Epithelial cell of proximal tubule (primary cell): Measurements from ENCODE around the gene DOCK1. TPM values are rescaled to one million over a fixed set of nuclear protein-coding genes. Genes with fewer than 3 reads are reported as not detected.

Experiments used
- DNase-seq: peaks from one replicate; pipeline ENCODE4 v3.0.0-alpha.2; 2011; ENCODE audit warnings: low read depth
- H3K4me3 ChIP-seq: 2 replicates; pipeline ENCODE4 v1.5.1; 2011; ENCODE audit warnings: low read depth, mild to moderate bottlenecking, low read length
- total RNA-seq: library from RNA; depleted of rRNA; stranded (reverse); fragments of >200 nt; gene quantifications from 2 replicates; pipeline ENCODE4 v1.2.3, GENCODE V29; 2015
- TF ChIP-seq, protein P1 (sequence below): conservative IDR thresholded peaks from 2 replicates; pipeline ENCODE4 v1.5.1; 2012; ENCODE audit warnings: low read depth, mild to moderate bottlenecking, low read length

Gene DOCK1
- total RNA-seq, 1 donor from 2014 or later, result 31.9 TPM

DNA sequence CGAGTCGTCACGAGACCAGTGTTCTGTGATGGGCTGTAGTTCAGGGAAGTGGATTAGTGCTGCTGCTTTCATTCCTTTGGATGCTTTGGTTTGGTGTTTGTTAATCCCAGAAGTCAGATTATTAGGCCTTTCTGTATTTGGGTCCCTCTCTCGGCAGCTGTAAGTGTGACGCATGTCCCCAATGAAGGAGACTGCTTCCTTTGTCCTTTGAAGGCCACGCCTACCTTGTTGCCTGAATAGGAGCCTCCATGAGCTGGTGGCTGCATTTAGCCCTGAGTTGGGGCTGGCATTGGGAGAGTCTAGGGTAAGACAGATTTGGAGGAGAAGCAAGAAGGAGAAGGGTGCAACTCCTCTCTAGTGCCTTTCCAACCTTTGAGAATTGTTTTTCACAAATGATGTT lies 34.5 kb downstream of the DOCK1 start:
- TF ChIP-seq, protein P1, sequence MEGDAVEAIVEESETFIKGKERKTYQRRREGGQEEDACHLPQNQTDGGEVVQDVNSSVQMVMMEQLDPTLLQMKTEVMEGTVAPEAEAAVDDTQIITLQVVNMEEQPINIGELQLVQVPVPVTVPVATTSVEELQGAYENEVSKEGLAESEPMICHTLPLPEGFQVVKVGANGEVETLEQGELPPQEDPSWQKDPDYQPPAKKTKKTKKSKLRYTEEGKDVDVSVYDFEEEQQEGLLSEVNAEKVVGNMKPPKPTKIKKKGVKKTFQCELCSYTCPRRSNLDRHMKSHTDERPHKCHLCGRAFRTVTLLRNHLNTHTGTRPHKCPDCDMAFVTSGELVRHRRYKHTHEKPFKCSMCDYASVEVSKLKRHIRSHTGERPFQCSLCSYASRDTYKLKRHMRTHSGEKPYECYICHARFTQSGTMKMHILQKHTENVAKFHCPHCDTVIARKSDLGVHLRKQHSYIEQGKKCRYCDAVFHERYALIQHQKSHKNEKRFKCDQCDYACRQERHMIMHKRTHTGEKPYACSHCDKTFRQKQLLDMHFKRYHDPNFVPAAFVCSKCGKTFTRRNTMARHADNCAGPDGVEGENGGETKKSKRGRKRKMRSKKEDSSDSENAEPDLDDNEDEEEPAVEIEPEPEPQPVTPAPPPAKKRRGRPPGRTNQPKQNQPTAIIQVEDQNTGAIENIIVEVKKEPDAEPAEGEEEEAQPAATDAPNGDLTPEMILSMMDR, result no peak
- DNase-seq, result no peak
- no peak overlapping the region for H3K4me3 ChIP-seq

DNA sequence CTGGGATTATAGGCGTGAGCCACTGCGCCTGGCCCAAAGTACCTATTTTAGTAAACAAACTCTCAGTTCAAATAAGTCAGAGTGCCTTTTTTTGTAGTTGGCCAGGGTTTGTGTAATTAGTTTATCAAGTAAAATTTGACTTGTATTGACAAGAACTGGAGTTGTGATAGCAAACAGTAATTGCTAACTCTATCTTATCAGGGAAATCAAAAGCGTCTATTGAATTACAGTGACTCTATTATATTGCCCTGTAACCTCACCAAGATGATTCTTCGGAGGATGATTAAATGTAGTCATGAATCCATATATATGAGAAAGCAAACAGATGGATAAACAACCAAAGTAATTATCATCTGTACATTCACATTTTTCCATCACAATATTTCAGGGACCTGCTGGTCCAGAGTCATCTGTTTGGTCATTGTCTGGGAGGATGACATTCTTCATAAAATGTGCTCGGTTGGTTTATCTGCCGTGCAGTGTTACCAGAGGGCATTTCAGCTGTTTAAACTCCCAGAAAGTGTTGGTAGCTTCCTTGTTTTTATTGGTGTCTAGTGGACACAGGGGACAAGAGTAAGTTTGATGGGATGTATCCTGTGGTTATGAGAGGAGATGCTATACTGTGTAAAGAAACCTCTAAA lies 35.6 kb downstream of the DOCK1 start:
- no peak overlapping the region for H3K4me3 ChIP-seq
- TF ChIP-seq, protein P1, result no peak
- DNase-seq, result no peak

DNA sequence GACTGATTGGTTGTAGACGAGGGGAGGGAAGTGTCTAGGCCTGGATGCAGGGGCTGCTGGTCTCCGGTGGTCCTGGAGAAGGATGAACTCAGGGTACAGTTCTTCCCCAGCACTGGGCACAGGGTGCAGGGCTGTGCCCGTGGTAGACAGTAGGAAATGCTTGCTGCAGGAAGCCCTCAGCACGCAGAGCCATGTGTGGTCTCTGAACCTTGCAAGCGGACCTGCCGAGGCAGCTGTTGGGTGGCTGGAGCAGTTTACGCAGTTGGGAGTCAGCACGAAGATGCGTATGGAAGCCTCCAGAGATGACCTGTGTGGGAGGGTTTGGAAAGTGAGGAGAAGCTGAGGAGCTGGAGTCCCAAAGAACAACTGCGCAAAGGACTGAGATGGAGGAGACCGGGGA lies 39.0 kb downstream of the DOCK1 start:
- DNase-seq, result no peak
- TF ChIP-seq, protein P1, result no peak
- H3K4me3 ChIP-seq, result no peak overlapping the region

DNA sequence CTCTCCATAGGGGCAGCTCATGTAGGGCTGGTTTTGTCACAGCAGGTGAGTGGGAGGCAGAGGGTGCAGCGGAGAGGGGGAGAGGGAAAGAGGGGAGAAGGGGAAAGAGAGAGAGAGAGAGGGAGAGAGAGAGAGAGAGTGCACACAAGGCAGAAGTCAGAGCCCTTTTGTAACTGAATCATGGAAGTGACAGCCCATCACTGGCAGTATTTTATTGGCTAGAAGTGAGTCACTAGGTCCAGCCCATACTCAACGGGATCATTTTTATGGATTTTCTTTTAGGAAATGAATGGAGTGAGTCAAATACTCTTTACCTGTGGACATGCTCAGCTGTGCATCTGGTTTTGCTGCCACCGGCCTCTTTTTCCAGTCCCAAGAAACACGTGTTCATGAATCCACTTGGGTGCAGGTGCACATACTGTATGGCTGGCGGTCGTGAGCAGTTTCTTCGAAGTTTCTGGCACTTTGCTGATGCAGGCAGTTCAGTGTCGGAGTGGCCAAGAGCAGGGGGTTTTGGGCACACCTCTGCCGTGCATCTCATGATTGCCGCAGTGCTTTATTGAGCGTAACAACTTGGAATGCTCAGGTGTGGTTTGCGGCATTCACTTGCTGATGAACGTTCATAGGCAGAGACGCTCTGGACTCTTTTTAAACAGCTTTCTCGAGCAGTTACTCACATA lies 40.3 kb downstream of the DOCK1 start:
- no peak overlapping the region for H3K4me3 ChIP-seq
- DNase-seq, result no peak
- TF ChIP-seq, protein P1, result no peak

DNA sequence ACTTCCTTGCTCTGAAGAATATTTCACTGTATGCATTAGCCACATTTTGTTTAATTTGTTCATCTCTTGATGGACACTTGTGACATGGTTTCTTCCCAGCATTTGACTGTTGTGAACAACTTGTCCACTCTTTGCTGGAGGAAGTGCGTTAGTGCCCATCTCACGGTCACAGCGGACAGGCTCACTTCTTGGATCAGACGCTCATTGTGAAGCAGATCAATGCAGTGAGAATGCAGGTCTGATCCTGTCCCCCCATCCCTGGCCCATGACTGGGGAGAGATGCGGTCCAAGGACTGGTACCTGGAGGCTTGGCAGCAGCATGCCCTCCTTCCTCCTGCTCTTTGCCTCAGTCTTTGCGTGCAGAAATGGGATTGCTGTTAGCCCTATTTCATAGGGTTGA lies 41.5 kb downstream of the DOCK1 start:
- H3K4me3 ChIP-seq, result no peak overlapping the region
- TF ChIP-seq, protein P1, result no peak
- no peak for DNase-seq

DNA sequence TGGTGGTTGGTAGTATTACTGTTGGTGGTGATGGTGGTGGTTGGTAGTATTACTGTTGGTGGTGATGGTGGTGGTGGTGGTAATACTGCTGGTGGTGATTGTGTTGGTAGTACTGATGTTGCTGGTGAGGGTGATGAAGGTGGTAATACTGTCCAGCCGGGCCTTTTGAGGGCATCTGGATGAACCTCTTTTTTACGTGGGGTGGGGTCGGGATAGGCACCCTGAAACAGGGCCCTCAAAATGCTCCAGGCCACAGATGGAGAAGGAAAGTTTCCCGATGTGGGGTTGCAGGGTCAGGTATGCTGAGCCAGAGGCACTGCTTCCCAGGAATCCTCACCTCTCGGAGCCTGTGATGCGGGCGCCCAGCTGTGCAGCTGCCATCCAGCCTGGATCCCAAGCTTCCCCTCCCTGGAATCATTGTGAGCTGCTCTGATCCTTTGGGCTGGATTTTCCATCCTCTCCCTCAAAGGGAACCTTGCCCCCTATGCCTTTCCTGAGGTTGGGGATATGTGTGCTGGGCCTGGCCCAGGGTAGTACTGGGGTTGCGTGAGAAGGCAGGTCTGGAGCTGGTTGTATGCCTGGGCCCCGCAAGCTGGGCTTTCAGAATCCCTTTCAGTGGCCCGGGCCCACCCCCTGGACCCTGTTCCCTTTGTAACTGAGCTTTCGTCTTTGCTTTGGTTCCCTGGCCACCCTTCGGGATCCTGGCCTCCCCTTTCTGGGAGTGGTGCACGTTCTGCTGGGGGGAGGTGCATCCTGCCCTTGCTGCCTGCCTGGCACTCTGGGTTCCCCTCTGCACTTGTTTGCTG lies 43.3 kb downstream of the DOCK1 start:
- no peak overlapping the region for H3K4me3 ChIP-seq
- no peak for DNase-seq

More for the DNA sequence above, 43.3 kb downstream of the DOCK1 start:
- TF ChIP-seq, protein P1, result no peak
